ENCODE results near the gene LIX1L. TPM values are rescaled to one million over a fixed set of nuclear protein-coding genes. Genes with fewer than 3 reads are reported as not detected.

LIX1L gene
- total RNA-seq, 2 experiments from 2014 or later: 21.4 to 21.5 TPM

- intact Hi-C loops (cut with DNase I, micrococcal nuclease): no loop called here
- Histone ChIP-seq H3K4me3 (ENCODE audit: low read length) (no peak overlapping the region), H3K9me3 (ENCODE audit: control insufficient read depth in 1 of 2, insufficient read depth in 1 of 2, low read length in 2 of 2) (no peaks in the 10 kb centered on the region), H3K27ac (ENCODE audit: low read depth in 1 of 2, low read length in 2 of 2) (no peak overlapping the region), H3K4me1 (ENCODE audit: insufficient read depth, low read length) (peaks cover 32% of the 10 kb centered on the region), H3K36me3 (ENCODE audit: insufficient read depth, low read length) (peaks cover 14% of the 10 kb centered on the region), H3K27me3 (ENCODE audit: control insufficient read depth in 1 of 2, insufficient read depth in 2 of 2, low read length in 2 of 2) (no peaks in the 10 kb centered on the region)
- Mint-ChIP-seq H3K4me1 (ENCODE audit: low read depth) (peaks cover 20% of the 10 kb centered on the region), H3K27me3 (no peaks in the 10 kb centered on the region), H3K9me3 (no peaks in the 10 kb centered on the region), H3K4me3 (no peak overlapping the region), H3K36me3 (ENCODE audit: low read depth) (peaks cover 11% of the 10 kb centered on the region), H3K27ac (no peak overlapping the region)
- POLR2A ChIA-PET: no interaction called here
- CTCF ChIA-PET: interaction anchor here (3.1 kb wide), 1 partner anchor 16 kb away, joined by 11 read pairs; the partner anchor contains the start of gene LIX1L
- ATAC-seq (ENCODE audit: poor library complexity) (no peak), DNase-seq (no peak)
- no peak for TF ChIP-seq CTCF (IDR thresholded peaks at IDR 0.05)
Observed at GRCh38 chr1:145975216-145975615, 17.4 kb upstream of the LIX1L start.

GRCh38 chr1:145974721-145975120 is 16.9 kb upstream of the LIX1L start:
- intact Hi-C loops (cut with DNase I, micrococcal nuclease): no loop called here
- H3K4me1 Mint-ChIP-seq (ENCODE audit: low read depth): peaks cover 20% of the 10 kb centered on the region
- no peak overlapping the region for H3K4me3 Mint-ChIP-seq
- no peaks in the 10 kb centered on the region for H3K9me3 Mint-ChIP-seq
- H3K4me1 ChIP-seq (ENCODE audit: insufficient read depth, low read length): peaks cover 27% of the 10 kb centered on the region
- POLR2A ChIA-PET: no interaction called here
- H3K9me3 ChIP-seq (ENCODE audit: control insufficient read depth in 1 of 2, insufficient read depth in 1 of 2, low read length in 2 of 2): no peaks in the 10 kb centered on the region
- no peak overlapping the region for H3K27ac ChIP-seq (ENCODE audit: low read depth in 1 of 2, low read length in 2 of 2)
- H3K36me3 Mint-ChIP-seq (ENCODE audit: low read depth): peaks cover 11% of the 10 kb centered on the region
- H3K4me3 ChIP-seq (ENCODE audit: low read length): no peak overlapping the region
- H3K27me3 ChIP-seq (ENCODE audit: control insufficient read depth in 1 of 2, insufficient read depth in 2 of 2, low read length in 2 of 2): no peaks in the 10 kb centered on the region
- H3K36me3 ChIP-seq (ENCODE audit: insufficient read depth, low read length): peaks cover 14% of the 10 kb centered on the region
- no peak for ATAC-seq (ENCODE audit: poor library complexity)
- no peak for DNase-seq
- CTCF ChIA-PET: interaction anchor here (3.1 kb wide), 1 partner anchor 16 kb away, joined by 11 read pairs; the partner anchor contains the start of gene LIX1L
- H3K27ac Mint-ChIP-seq: peak overlapping the region; percentile 61
- H3K27me3 Mint-ChIP-seq: no peaks in the 10 kb centered on the region
- no peak for TF ChIP-seq CTCF (IDR thresholded peaks at IDR 0.05)

- ChIA-PET CTCF (interaction anchor here (2.5 kb wide), 1 partner anchor 35 kb away, joined by 10 read pairs; no protein-coding TSS in a partner anchor), POLR2A (interaction anchor here (0.7 to 1.2 kb wide), 2 partner anchors 8 to 45 kb away, joined by 3 to 4 read pairs; partner anchors contain the start of genes ANKRD34A, POLR3GL and RBM8A)
- peaks cover 18% of the 10 kb centered on the region for H3K36me3 Mint-ChIP-seq (ENCODE audit: low read depth)
- no peaks in the 10 kb centered on the region for H3K9me3 Mint-ChIP-seq
- ATAC-seq (ENCODE audit: poor library complexity): no peak
- Histone ChIP-seq H3K36me3 (ENCODE audit: insufficient read depth, low read length) (peaks cover 14% of the 10 kb centered on the region), H3K9me3 (ENCODE audit: control insufficient read depth in 1 of 2, insufficient read depth in 1 of 2, low read length in 2 of 2) (no peaks in the 10 kb centered on the region), H3K27me3 (ENCODE audit: control insufficient read depth in 1 of 2, insufficient read depth in 2 of 2, low read length in 2 of 2) (no peaks in the 10 kb centered on the region), H3K27ac (ENCODE audit: low read depth in 1 of 2, low read length in 2 of 2) (no peak overlapping the region), H3K4me1 (ENCODE audit: insufficient read depth, low read length) (peaks cover 9% of the 10 kb centered on the region), H3K4me3 (ENCODE audit: low read length) (no peak overlapping the region)
- no peak for TF ChIP-seq CTCF (IDR thresholded peaks at IDR 0.05)
- peaks cover 26% of the 10 kb centered on the region for H3K4me1 Mint-ChIP-seq (ENCODE audit: low read depth)
- H3K4me3 Mint-ChIP-seq: no peak overlapping the region
- no peak overlapping the region for H3K27ac Mint-ChIP-seq
- no peak for DNase-seq
- no peaks in the 10 kb centered on the region for H3K27me3 Mint-ChIP-seq
- intact Hi-C loops (cut with DNase I, micrococcal nuclease): no loop called here
Observed at GRCh38 chr1:145972580-145972979, 14.8 kb upstream of the LIX1L start.
